K562 (cell line): ENCODE data around the gene CFL1. TPM values are rescaled to one million over a fixed set of nuclear protein-coding genes. Genes with fewer than 3 reads are reported as not detected.
A peak's percentile ranks its signal among the peaks of the same experiment; 100 is the strongest.

ENCODE experiments used
- BCL6 ChIP-seq: fragments of 250-450 bp; sonication (Bioruptor Pico); IDR thresholded peaks from 2 replicates; pipeline ENCODE4 v1.4.0; 2020
- BCLAF1 ChIP-seq, 2 experiments: fragments of 450-650 bp in 1 of 2; IDR thresholded peaks; 2 replicates each; pipeline ENCODE4 v1.6.1; 2011 to 2017; ENCODE audit warnings: low read depth in 2 of 2, antibody characterized with exemption in 1 of 2, borderline replicate concordance in 1 of 2, low read length in 1 of 2, mild to moderate bottlenecking in 1 of 2, mixed read lengths in 1 of 2; ENCODE audit not compliant: control insufficient read depth in 1 of 2
- BRCA1 ChIP-seq, 2 experiments: fragments of 450-650 bp in 1 of 2; sonication (generic) in 1 of 2; formaldehyde crosslinking in 1 of 2; IDR thresholded peaks; 2 replicates each; pipeline versions ENCODE4 v1.5.0 to v1.6.1; 2017 to 2020; ENCODE audit warnings: mild to moderate bottlenecking in 1 of 2, missing genetic modification reagents in 1 of 2
- BRD4 ChIP-seq: fragments of 200-600 bp; sonication (generic); IDR thresholded peaks from 2 replicates; pipeline ENCODE4 v1.6.1; 2017; ENCODE audit warnings: inconsistent platforms
- C11orf30 ChIP-seq: fragments of 450-650 bp; IDR thresholded peaks from 2 replicates; pipeline ENCODE4 v1.6.1; 2016; ENCODE audit warnings: low read depth, mild to moderate bottlenecking
- EP300 ChIP-seq: IDR thresholded peaks from 2 replicates; pipeline ENCODE4 v1.6.1; 2012; ENCODE audit warnings: low read length, improper control_type of control experiment
- FOXJ3 ChIP-seq: sonication (generic); formaldehyde crosslinking; IDR thresholded peaks from 2 replicates; pipeline ENCODE4 v1.4.0; 2020; ENCODE audit warnings: mild to moderate bottlenecking, missing genetic modification reagents
- LEF1 ChIP-seq: fragments of 450-650 bp; IDR thresholded peaks from 2 replicates; pipeline ENCODE4 v1.6.1; 2016; ENCODE audit warnings: mild to moderate bottlenecking
- NELFE ChIP-seq: IDR thresholded peaks from 2 replicates; pipeline ENCODE4 v1.6.1; 2011; ENCODE audit warnings: mild to moderate bottlenecking; ENCODE audit not compliant: insufficient read depth, insufficient read length
- POLR2AphosphoS5 ChIP-seq: IDR thresholded peaks from 2 replicates; pipeline ENCODE4 v1.6.1; 2011; ENCODE audit warnings: mild to moderate bottlenecking, low read depth, low read length, moderate library complexity; ENCODE audit not compliant: control insufficient read depth, insufficient read depth
- POLR2G ChIP-seq: fragments of 200-400 bp; formaldehyde crosslinking; IDR thresholded peaks from 2 replicates; pipeline ENCODE4 v1.6.1; 2017; ENCODE audit warnings: low read depth, mild to moderate bottlenecking, antibody characterized with exemption, low read length, moderate library complexity
- RFX7 ChIP-seq: fragments of 250-450 bp; sonication (Bioruptor Pico); IDR thresholded peaks from 2 replicates; pipeline ENCODE4 v1.5.1; 2021; ENCODE audit warnings: mild to moderate bottlenecking
- SMAD1 ChIP-seq: fragments of 150-350 bp; IDR thresholded peaks from 2 replicates; pipeline ENCODE4 v1.6.1; 2014; ENCODE audit warnings: low read length, low read depth; ENCODE audit not compliant: partially characterized antibody
- SMAD2 ChIP-seq: fragments of 150-350 bp; IDR thresholded peaks from 2 replicates; pipeline ENCODE4 v1.6.1; 2014; ENCODE audit warnings: low read depth, mild to moderate bottlenecking, low read length
- SPI1 ChIP-seq: IDR thresholded peaks from 2 replicates; pipeline ENCODE4 v1.6.1; 2011; ENCODE audit warnings: low read depth, low read length, control low read depth, borderline replicate concordance
- U2AF1 ChIP-seq: fragments of 200-400 bp; formaldehyde crosslinking; optimal IDR thresholded peaks from 2 replicates; pipeline ENCODE3; 2017; ENCODE audit warnings: mild to moderate bottlenecking, low read depth, low read length, moderate library complexity
- XRCC5 ChIP-seq: fragments of 200-400 bp; formaldehyde crosslinking; IDR thresholded peaks from 2 replicates; pipeline ENCODE4 v1.6.1; 2017; ENCODE audit warnings: low read depth, mild to moderate bottlenecking, low read length
- ZBTB5 ChIP-seq: fragments of 450-650 bp; IDR thresholded peaks from 2 replicates; pipeline ENCODE4 v1.6.1; 2017; ENCODE audit warnings: antibody characterized with exemption
- ZNF121 ChIP-seq: sonication (generic); formaldehyde crosslinking; conservative IDR thresholded peaks from 2 replicates; pipeline ENCODE4 v1.8.0; 2022; ENCODE audit warnings: missing genetic modification reagents
- ZNF212 ChIP-seq: fragments of 450-650 bp; formaldehyde crosslinking; IDR thresholded peaks from 2 replicates; pipeline ENCODE4 v1.4.0; 2020; ENCODE audit warnings: mild to moderate bottlenecking
- ZNF655 ChIP-seq: fragments of 250-450 bp; sonication (Bioruptor Pico); IDR thresholded peaks from 2 replicates; pipeline ENCODE4 v1.5.0; 2021
- polyA plus RNA-seq, 8 experiments: library from polyadenylated mRNA; depleted of rRNA in 4 of 8; stranded (reverse) in 5 of 8; unstranded in 3 of 8; fragments of >200 nt; fragmentation: Nextera tagmentation in 2 of 8; fragmentation: Illumina TruSeq in 1 of 8; extraction: Ambion mirVana in 2 of 8; extraction: Trizol in 1 of 8; gene quantifications; 2 replicates each; pipeline versions ENCODE4 v1.2.1 to v1.2.3, GENCODE V29; 2011 to 2014; ENCODE audit warnings: inconsistent platforms in 1 of 8, missing spikeins in 1 of 8
- total RNA-seq, 7 experiments: library from RNA; depleted of rRNA in 6 of 7; stranded (reverse); fragments of >200 nt in 6 of 7; fragmentation: Illumina TruSeq in 2 of 7; extraction: Trizol in 2 of 7; gene quantifications; 2 replicates each; pipeline versions ENCODE4 v1.2.1 to v1.2.3, GENCODE V29; 2011 to 2021; ENCODE audit warnings: low replicate concordance in 1 of 7
- TF ChIP-seq, protein P1 (sequence below): sonication (generic); formaldehyde crosslinking; IDR thresholded peaks from 2 replicates; pipeline ENCODE4 v1.8.0; 2022; ENCODE audit warnings: mild to moderate bottlenecking, missing genetic modification reagents

The CFL1 gene
- total and polyA plus RNA-seq, 9 of the 15 experiments (the other 6 are each of a cell fraction or from before 2014, with no cell fraction given), result 105 to 1,101 (median 859) TPM

- TF ChIP-seq, protein P1, sequence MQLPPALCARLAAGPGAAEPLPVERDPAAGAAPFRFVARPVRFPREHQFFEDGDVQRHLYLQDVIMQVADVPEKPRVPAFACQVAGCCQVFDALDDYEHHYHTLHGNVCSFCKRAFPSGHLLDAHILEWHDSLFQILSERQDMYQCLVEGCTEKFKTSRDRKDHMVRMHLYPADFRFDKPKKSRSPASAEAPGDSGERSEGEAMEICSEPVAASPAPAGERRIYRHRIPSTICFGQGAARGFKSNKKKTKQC (CRISPR knock-in tag), result peak; percentile 48; the same call in 1 of the 2 replicates
- TF ChIP-seq FOXJ3 (CRISPR knock-in tag), result no peak
- TF ChIP-seq C11orf30, result no peak
- no peak for TF ChIP-seq ZNF121 (CRISPR knock-in tag)
- TF ChIP-seq U2AF1, result peak; percentile 76
- no peak for TF ChIP-seq ZNF212 (CRISPR knock-in tag)
- no peak for TF ChIP-seq XRCC5
- no peak for TF ChIP-seq BRCA1 (IDR thresholded peaks at IDR 0.05)
- no peak for TF ChIP-seq BRCA1 (CRISPR knock-in tag; IDR thresholded peaks at IDR 0.05)
- TF ChIP-seq BRD4, result no peak
- no peak for TF ChIP-seq SPI1
- 0 out of 4 replicates have a peak, but pooled peaks of 1 of the 2 experiments have one; percentile 24 for TF ChIP-seq BCLAF1 (IDR thresholded peaks at IDR 0.05; ENCODE audit: borderline replicate concordance in 1 of 2, control insufficient read depth in 1 of 2, low read depth in 2 of 2, low read length in 1 of 2)
- peak; percentile 43 for TF ChIP-seq NELFE
- TF ChIP-seq POLR2AphosphoS5, result peak; percentile 97
- TF ChIP-seq SMAD2, result no peak
- TF ChIP-seq ZNF655 (CRISPR knock-in tag), result no peak
- TF ChIP-seq ZBTB5, result no peak
- no peak for TF ChIP-seq BCL6 (CRISPR knock-in tag)
- peak; percentile 96 for TF ChIP-seq POLR2G
- TF ChIP-seq LEF1, result no peak
- TF ChIP-seq EP300, result no peak; the same call in 1 of the 2 replicates
- no peak for TF ChIP-seq RFX7 (CRISPR knock-in tag)
- peak; percentile 93 for TF ChIP-seq SMAD1
These were observed at the start of gene CFL1 (continued) for GRCh38 chr11:65857853-65858680.
